Measurements from ENCODE around the gene ADCY7.

DNA sequence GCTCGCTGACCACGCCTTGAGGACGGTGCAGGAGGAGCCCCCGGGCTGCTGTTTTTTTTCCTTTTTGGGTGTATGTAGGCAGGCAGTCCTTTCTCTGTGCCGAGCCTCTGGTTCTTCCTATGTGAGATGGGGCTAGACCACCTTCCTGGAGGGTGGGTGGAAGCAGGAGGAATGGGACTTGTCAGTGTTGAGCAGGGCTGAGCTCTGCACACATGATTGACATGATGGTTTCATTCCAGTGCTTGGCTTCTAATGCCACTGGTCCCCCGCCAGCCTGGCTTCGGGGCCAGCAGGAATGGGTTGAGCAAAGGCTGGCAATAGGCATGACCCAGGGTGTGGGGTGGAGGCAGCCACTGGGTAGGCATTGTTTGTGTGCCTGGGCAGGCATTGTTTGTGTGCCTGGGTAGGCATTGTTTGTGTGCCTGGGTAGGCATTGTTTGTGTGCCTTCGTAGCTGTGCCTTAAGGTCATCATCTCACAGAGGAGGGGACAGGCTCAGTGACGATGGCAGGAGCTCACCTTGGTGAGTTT is 14.2 kb upstream of the ADCY7 start:
- TF ChIP-seq, protein P1, sequence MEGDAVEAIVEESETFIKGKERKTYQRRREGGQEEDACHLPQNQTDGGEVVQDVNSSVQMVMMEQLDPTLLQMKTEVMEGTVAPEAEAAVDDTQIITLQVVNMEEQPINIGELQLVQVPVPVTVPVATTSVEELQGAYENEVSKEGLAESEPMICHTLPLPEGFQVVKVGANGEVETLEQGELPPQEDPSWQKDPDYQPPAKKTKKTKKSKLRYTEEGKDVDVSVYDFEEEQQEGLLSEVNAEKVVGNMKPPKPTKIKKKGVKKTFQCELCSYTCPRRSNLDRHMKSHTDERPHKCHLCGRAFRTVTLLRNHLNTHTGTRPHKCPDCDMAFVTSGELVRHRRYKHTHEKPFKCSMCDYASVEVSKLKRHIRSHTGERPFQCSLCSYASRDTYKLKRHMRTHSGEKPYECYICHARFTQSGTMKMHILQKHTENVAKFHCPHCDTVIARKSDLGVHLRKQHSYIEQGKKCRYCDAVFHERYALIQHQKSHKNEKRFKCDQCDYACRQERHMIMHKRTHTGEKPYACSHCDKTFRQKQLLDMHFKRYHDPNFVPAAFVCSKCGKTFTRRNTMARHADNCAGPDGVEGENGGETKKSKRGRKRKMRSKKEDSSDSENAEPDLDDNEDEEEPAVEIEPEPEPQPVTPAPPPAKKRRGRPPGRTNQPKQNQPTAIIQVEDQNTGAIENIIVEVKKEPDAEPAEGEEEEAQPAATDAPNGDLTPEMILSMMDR (IDR thresholded peaks at IDR 0.05 in 8 of 11, conservative IDR thresholded peaks at IDR 0.05 in 3 of 11): no peak
- TF ChIP-seq POLR2AphosphoS5 (IDR thresholded peaks at IDR 0.05): no peak
